PFSK-1 (cell line): ENCODE results near the gene C11orf24.

ENCODE experiments used
- POLR2AphosphoS5 ChIP-seq: IDR thresholded peaks from 2 replicates; pipeline ENCODE4 v1.6.1; 2012; ENCODE audit warnings: low read depth, mild to moderate bottlenecking, control low read depth, low read length, moderate library complexity
- TAF1 ChIP-seq: IDR thresholded peaks from 2 replicates; pipeline ENCODE4 v1.6.1; 2012; ENCODE audit warnings: low read length, control low read depth, borderline replicate concordance; ENCODE audit not compliant: insufficient read depth

DNA sequence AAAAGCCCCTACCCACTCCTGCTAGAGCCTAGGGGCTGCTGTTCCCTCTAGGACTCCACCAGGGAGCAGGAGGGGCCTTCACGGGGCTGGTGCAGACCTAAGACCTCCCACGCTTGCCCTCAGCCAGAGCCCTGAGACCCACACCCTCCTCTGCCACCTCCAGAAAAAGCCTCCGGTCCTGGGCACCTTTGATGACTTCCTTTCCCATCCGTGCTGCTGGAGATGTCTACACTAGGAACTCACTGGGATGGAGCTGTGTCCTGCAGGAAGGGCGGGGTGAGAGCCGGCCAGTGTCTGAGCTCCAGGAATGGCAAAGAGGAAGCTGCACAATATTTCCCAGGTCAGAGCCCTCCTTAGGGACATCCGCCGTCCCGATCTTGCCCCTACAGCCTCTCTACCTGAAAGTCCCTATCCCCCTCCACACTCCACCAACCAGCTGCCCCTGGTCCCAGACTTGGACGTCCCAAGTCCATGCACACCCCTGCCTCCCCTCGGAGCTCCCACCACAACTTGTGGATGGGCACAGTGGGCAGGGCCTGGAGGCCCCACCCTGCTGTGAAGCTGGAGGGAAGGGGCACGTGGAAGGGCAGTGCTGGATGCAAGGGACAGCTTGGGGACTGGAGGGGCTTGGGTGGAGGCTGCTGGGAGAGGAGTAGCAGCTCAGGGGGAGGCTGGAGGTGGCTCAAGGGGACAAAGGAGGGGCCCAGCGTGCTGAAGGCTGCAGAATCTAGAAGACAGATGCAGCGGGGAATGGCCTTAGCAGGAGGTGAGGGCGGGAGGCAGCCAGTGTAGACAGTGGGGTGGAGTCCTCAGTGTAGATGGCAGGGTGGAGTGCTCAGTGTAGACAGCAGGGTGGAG lies 27.1 kb upstream of the C11orf24 start:
- TF ChIP-seq POLR2AphosphoS5 (no peak), TAF1 (no peak)
